ENCODE results near the gene PLXNA4.

DNA sequence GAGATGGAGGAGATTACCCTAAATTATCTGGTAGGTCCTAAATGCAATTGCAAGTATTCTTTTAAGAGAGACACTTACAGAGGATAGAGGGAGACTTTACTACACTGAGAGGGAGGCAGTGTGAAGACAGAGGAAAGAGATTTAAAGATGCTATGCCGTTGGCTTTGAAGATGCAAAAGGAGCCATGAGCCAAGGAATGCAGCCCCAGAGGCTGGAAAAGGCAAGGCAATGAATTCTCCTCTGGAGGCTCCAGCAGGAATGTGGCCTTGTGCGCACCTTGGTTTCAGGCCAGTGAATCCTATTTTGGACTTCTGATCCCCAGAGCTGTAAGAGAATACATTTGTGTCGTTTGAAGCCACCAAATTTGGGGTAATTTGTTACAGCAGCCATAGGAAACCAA is 118.6 kb downstream of the PLXNA4 start:
- TF ChIP-seq POLR2A (IDR thresholded peaks at IDR 0.05; ENCODE audit: low read depth, low read length) (no peak), POLR2AphosphoS5 (IDR thresholded peaks at IDR 0.05; ENCODE audit: low read depth, low read length) (no peak)

All from GM12892 (cell line).